SH-SY5Y (cell line): Measurements from ENCODE around the gene SRGAP3.

Source experiments
- GATA2 ChIP-seq: IDR thresholded peaks from 2 replicates; pipeline ENCODE4 v1.6.1; 2011; ENCODE audit warnings: mild to moderate bottlenecking, low read depth, low read length
- GATA3 ChIP-seq: IDR thresholded peaks from 2 replicates; pipeline ENCODE4 v1.6.1; 2011; ENCODE audit warnings: low read depth, mild to moderate bottlenecking, low read length, moderate library complexity

DNA sequence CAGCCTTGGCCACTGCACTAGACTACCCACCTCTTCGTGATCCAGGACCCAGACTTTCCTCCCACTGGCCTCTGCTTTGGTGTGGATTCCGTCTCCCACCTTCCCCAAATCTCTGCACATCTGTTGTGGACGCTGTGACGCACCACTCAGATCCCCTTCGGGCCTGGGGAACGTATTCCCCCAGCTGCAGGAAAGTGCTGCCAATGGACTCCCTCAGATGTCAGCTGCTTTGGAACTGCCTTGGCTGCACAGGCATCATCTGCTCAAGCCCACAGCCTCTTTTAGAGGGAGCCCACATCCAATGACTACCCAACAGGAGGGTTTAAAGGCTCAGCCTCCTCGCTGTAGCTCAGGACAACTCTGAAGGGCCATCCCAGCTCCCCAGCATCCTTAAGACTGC, 152.0 kb downstream of the SRGAP3 start:
- TF ChIP-seq GATA2 (no peak), GATA3 (no peak)
